Mesodermal cell (in vitro differentiated cells): ENCODE measurements around the gene ANP32B.

Experiments
- H3K27ac ChIP-seq: 2 replicates; pipeline ENCODE4 v1.7.0; 2013; ENCODE audit warnings: mild to moderate bottlenecking, low read depth, low read length, moderate library complexity; ENCODE audit not compliant: severe bottlenecking
- H3K36me3 ChIP-seq: 2 replicates; pipeline ENCODE4 v1.7.1; 2013; ENCODE audit warnings: mild to moderate bottlenecking, low read length, moderate library complexity; ENCODE audit not compliant: control insufficient read depth, insufficient read depth
- H3K4me1 ChIP-seq: one replicate; pipeline ENCODE4 v1.7.1; 2013; ENCODE audit warnings: mild to moderate bottlenecking, low read length; ENCODE audit not compliant: insufficient read depth, control insufficient read depth, poor library complexity, severe bottlenecking
- H3K4me3 ChIP-seq: 2 replicates; pipeline ENCODE4 v1.7.0; 2013; ENCODE audit warnings: low read length, control low read depth, mild to moderate bottlenecking; ENCODE audit not compliant: insufficient read depth, poor library complexity, severe bottlenecking; ENCODE audit errors: extremely low read depth
- H3K9me3 ChIP-seq: 2 replicates; pipeline ENCODE4 v1.7.1; 2013; ENCODE audit warnings: mild to moderate bottlenecking, low read length, moderate library complexity; ENCODE audit not compliant: control insufficient read depth
- WGBS, 2 experiments: methylation state at CpG; one replicate each; pipeline ENCODE4 v1.1.5; 2013; ENCODE audit warnings: missing lambda C conversion rate in 2 of 2; ENCODE audit not compliant: insufficient coverage in 2 of 2; 5-methylcytosine and 5-hydroxymethylcytosine counted together

Gene ANP32B

GRCh38 chr9:98047002-98047401 lies 63.9 kb downstream of the ANP32B start:
- H3K27ac ChIP-seq, result no peak overlapping the region
- H3K36me3 ChIP-seq, result no peaks in the 10 kb centered on the region
- H3K4me3 ChIP-seq, result no peak overlapping the region
- 79 to 80% methylated on average over 1 to 2 of the region's 5 CpGs for WGBS, 2 experiments
- H3K9me3 ChIP-seq, result no peaks in the 10 kb centered on the region
- no peaks in the 10 kb centered on the region for H3K4me1 ChIP-seq

DNA sequence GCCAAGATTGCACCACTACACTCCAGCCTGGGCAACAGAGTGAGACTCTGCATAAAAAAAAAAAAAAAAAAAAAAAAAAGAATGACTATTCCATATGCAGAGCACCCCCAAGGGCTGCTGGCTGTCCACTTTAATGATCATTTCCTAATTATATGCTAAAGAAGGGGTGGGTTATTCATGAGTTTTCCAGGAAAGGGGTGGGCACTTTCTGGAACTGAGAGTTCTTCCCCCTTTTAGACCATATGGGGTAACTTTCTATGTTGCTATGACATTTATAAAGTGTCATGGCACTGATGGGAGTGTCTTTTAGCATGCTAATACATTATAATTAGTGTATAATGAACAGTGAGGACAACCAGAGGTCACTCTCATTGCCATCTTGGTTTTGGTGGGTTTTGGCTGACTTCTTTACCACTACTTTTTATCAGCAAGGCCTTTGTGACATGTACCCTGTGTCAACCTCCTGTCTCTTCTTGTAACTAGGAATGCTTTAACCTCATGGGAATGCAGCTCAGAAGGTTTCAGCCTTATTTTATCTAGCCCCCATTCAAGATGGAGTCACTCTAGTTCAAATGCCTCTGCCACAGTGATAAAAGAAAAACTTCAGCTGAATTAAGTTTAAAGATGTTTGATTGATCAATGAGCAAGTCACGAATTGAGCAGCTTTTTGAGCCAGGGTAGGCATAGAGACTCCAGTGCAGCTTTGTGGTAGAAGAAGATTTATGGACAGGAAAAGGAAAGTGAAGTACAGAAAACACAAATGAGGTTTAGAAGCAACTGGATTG lies 66.3 kb downstream of the ANP32B start:
- H3K36me3 ChIP-seq, result no peaks in the 10 kb centered on the region
- H3K9me3 ChIP-seq, result no peaks in the 10 kb centered on the region
- H3K4me3 ChIP-seq, result no peak overlapping the region
- WGBS, 2 experiments, result 83 to 91% methylated on average over 1 of the region's 1 CpG
- no peak overlapping the region for H3K27ac ChIP-seq
- no peaks in the 10 kb centered on the region for H3K4me1 ChIP-seq

GRCh38 chr9:98050351-98050750 lies 67.2 kb downstream of the ANP32B start:
- Histone ChIP-seq H3K9me3 (no peaks in the 10 kb centered on the region), H3K4me3 (no peak overlapping the region), H3K27ac (no peak overlapping the region), H3K36me3 (no peaks in the 10 kb centered on the region), H3K4me1 (no peaks in the 10 kb centered on the region)
- WGBS, 2 experiments, result 93 to 95% methylated on average over 2 to 4 of the region's 4 CpGs

DNA sequence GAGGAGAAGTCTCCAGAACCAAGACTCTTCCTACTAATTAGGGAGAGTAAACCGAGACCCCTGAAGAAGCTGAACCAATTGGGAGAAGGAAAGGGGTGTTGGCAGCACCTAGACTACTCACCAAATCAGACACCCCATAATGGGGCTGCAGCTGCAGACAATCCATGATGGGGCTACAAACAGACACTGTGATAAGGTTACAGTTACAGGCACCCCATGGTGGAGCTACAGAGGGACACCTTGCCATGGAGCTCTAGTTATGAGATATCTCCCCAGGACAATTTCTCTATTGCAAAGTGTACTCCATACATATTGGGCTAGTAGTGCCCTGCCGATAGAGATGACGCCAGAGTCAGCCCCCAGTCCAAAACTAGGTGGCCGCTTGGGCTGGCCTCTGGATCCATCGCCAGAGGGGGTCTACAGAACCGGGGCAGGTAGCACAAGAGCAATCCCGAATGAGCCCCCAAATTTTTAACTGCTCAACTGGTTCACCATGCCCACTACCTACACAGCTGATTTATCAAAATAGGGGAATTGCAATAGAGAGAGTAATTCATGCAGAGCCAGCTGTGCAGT lies 71.3 kb downstream of the ANP32B start:
- H3K4me3 ChIP-seq, result no peak overlapping the region
- 93 to 97% methylated on average over 4 of the region's 7 CpGs for WGBS, 2 experiments
- H3K27ac ChIP-seq, result no peak overlapping the region
- H3K9me3 ChIP-seq, result no peaks in the 10 kb centered on the region
- no peaks in the 10 kb centered on the region for H3K36me3 ChIP-seq
- H3K4me1 ChIP-seq, result peaks cover 3% of the 10 kb centered on the region

- 1 to 3% methylated on average over 58 to 64 of the region's 80 CpGs for WGBS, 2 experiments
- Histone ChIP-seq H3K4me3 (peak within 1 kb of the TSS; percentile 65), H3K27ac (peak within 1 kb of the TSS; percentile 91), H3K9me3 (no peaks in the 10 kb centered on the region), H3K36me3 (peaks cover 7% of the 10 kb centered on the region), H3K4me1 (peaks cover 3% of the 10 kb centered on the region)
Observed at GRCh38 chr9:98056269-98057137, 73.4 kb downstream of the ANP32B start, which contains the start of gene NANS. NANS (plus strand) TSS chr9:98056732; CDS start chr9:98056809, 77 bp downstream.

- WGBS, 2 experiments, result 7 to 17% methylated on average over 8 to 10 of the region's 14 CpGs
- H3K4me1 ChIP-seq, result peaks cover 3% of the 10 kb centered on the region
- peak overlapping the region; percentile 65 for H3K4me3 ChIP-seq
- peak overlapping the region; percentile 91 for H3K27ac ChIP-seq
- H3K9me3 ChIP-seq, result no peaks in the 10 kb centered on the region
- H3K36me3 ChIP-seq, result peaks cover 14% of the 10 kb centered on the region
Observed at GRCh38 chr9:98057138-98057799, 74.1 kb downstream of the ANP32B start.

GRCh38 chr9:98062161-98062560 lies 79.0 kb downstream of the ANP32B start:
- no peak overlapping the region for H3K27ac ChIP-seq
- H3K36me3 ChIP-seq, result peaks cover 53% of the 10 kb centered on the region
- peaks cover 3% of the 10 kb centered on the region for H3K4me1 ChIP-seq
- WGBS, 2 experiments, result 100% methylated on average over 1 to 3 of the region's 3 CpGs
- no peak overlapping the region for H3K4me3 ChIP-seq
- no peaks in the 10 kb centered on the region for H3K9me3 ChIP-seq

GRCh38 chr9:98064623-98065392 lies 81.7 kb downstream of the ANP32B start:
- Histone ChIP-seq H3K27ac (no peak overlapping the region), H3K36me3 (peaks cover 61% of the 10 kb centered on the region), H3K9me3 (no peaks in the 10 kb centered on the region), H3K4me1 (no peaks in the 10 kb centered on the region), H3K4me3 (no peak overlapping the region)
- WGBS, 2 experiments, result 95 to 97% methylated on average over 5 to 7 of the region's 8 CpGs
